Prostate gland (tissue), 2 donors: ENCODE results near the gene GTF2IRD1.
"Not testable (repeated sequence)": the region's sequence is repeated elsewhere in the genome, so short reads cannot be mapped to it uniquely, and the experiment has no call there.

Source experiments
- POLR2AphosphoS5 ChIP-seq: sonication (generic); formaldehyde crosslinking; IDR thresholded peaks from one replicate; pipeline ENCODE4 v1.6.1; 2017; ENCODE audit warnings: antibody characterized with exemption
- TF ChIP-seq, protein P1 (sequence below), 4 experiments: fragments of 200-600 bp in 2 of 4; fragments of 450-650 bp in 2 of 4; sonication (generic) in 2 of 4; IDR thresholded peaks; 1 replicate in 3 of 4; 2 replicates in 1 of 4; pipeline ENCODE4 v1.5.1; 2016 to 2019; ENCODE audit warnings: antibody characterized with exemption in 4 of 4, mild to moderate bottlenecking in 2 of 4, moderate library complexity in 2 of 4

DNA sequence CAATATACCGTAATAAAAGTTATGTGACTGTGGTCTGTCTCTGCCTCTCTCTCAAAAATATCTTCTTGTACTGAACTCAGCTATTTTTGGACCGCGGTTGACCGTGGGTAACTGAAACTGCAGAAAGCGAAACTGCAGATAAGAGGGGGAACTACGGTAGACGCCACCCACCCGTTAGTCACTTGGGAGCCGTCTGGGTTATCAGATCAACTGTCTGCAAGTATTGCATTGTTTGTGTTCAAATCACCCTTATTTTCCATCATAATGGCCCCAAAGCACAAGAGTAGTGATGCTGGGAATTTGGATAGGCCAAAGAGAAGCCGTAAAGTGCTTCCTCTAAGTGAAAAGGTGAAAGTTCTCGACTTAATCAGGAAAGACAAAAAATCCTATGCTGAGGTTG is 196.3 kb downstream of the GTF2IRD1 start:
- TF ChIP-seq POLR2AphosphoS5: not testable (repeated sequence)
- TF ChIP-seq, protein P1, sequence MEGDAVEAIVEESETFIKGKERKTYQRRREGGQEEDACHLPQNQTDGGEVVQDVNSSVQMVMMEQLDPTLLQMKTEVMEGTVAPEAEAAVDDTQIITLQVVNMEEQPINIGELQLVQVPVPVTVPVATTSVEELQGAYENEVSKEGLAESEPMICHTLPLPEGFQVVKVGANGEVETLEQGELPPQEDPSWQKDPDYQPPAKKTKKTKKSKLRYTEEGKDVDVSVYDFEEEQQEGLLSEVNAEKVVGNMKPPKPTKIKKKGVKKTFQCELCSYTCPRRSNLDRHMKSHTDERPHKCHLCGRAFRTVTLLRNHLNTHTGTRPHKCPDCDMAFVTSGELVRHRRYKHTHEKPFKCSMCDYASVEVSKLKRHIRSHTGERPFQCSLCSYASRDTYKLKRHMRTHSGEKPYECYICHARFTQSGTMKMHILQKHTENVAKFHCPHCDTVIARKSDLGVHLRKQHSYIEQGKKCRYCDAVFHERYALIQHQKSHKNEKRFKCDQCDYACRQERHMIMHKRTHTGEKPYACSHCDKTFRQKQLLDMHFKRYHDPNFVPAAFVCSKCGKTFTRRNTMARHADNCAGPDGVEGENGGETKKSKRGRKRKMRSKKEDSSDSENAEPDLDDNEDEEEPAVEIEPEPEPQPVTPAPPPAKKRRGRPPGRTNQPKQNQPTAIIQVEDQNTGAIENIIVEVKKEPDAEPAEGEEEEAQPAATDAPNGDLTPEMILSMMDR (IDR thresholded peaks at IDR 0.05): not testable (repeated sequence)
